NCI-H2081 treated with DMSO at 0.1 percent for 48 hours (cell line): ENCODE results near the gene CDC25B.

Experiments
- DNase-seq: peaks from one replicate; lab custom pipeline; 2025; lab: John Stamatoyannopoulos, UW

The CDC25B gene

DNA sequence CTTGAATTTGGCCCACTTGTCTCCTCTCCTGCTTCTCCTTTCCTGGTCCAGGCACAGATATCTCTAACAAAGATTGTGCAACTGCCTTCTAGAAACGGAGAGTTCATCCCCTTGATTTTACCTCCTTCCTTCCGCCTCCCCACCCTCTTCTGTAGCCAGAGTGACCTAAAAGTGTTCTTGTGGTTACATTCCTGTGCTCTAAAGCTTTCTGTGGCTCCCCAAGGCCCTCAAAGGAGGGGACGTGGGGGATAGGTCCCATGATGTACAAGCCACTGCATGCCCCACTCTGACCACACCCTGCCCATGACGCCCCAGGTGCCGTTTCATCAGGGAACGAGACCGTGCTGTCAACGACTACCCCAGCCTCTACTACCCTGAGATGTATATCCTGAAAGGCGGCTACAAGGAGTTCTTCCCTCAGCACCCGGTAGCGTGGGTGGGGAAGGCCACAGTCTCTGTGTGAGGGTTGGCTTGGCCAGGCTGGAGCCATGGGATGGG is 8.2 kb downstream of the CDC25B start:
- DNase-seq: no peak

DNA sequence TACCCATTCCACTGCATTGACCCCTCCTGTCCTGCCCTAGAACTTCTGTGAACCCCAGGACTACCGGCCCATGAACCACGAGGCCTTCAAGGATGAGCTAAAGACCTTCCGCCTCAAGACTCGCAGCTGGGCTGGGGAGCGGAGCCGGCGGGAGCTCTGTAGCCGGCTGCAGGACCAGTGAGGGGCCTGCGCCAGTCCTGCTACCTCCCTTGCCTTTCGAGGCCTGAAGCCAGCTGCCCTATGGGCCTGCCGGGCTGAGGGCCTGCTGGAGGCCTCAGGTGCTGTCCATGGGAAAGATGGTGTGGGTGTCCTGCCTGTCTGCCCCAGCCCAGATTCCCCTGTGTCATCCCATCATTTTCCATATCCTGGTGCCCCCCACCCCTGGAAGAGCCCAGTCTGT is 8.7 kb downstream of the CDC25B start:
- no peak for DNase-seq

DNA sequence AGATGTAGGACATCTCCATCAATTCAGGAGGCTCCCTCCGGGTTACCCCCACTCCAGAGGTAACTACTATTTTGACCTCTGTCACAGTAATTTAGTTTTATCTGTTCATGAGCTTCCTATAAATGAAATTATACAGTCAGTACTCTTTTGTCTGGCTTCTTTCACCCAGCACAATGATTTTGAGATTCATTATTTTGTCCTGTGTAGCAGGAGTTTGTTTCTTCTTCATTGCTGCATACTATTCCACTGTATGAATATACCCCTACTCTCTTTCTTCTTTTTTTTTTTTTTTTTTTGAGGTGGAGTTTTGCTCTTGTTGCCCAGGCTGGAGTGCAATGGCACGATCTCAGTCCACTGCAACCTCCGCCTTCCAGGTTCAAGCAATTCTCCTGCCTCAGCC is 12.4 kb downstream of the CDC25B start:
- no peak for DNase-seq

- DNase-seq: peak; percentile 82
Measured at GRCh38 chr20:3811467-3812258, 15.6 kb downstream of the CDC25B start.

DNA sequence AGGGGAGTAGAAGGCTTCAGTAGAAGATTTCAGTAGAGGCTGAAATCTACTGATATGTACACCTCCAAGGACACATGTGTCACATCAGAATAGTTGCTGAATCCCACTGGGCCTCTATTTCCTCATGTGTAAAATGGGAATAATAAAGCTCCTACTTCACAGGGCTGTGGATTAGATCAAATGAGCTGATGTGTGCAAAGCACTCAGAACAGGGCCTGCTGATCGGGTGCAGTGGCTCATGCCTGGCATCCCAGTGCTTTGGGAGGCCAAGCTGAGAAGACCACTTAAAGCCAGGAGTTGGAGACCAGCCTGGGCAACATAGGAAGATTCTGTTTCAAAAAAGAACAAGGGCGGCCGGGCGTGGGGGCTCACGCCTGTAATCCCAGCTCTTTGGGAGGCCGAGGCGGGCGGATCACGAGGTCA is 16.2 kb downstream of the CDC25B start:
- no peak for DNase-seq

DNA sequence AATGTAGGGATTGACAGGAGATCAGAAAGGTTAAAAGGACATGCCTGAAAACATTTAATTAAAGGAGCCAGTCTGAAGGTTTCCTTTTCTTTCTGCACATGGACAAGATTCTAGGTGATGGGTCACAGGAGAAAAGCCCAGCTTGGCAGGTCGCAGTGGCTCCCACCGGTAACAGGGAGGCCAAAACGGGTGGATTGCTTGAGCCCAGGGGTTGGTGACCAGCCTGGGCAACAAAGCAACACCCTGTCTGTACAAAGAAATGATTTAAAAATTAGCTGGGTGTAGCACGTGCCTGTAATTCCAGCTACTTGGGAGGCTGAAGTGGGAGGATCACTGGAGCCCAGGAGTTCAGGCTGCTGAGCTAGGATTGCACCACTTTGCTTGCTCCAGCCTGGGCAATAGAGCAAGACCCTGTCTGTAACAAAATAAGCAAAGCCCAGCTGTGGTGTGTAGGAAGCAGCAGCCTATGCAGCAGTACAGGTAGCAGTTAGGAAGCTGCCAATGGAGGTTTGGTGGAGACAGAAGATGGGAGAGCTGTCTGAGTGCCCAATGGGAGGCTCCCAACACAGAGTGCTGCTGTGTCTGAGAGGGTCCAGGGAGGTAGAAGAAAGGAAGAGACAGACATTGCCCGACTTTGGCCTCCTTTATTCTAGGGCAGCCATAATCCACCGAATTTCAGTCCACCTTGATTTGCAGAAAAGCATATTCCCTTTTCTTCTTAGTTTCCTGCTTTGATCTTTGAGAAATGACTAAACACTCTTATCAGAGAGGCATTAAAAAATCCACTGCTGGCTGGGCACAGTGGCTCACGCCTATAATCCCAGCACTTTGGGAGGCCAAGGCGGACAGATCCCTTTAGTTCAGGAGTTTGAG is 17.1 kb downstream of the CDC25B start:
- DNase-seq: no peak

- DNase-seq: no peak
Measured at GRCh38 chr20:3813848-3814581, 17.9 kb downstream of the CDC25B start.

GRCh38 chr20:3814928-3815495 is 18.9 kb downstream of the CDC25B start:
- no peak for DNase-seq

- no peak for DNase-seq
Measured at GRCh38 chr20:3815703-3816315, 19.7 kb downstream of the CDC25B start.

DNA sequence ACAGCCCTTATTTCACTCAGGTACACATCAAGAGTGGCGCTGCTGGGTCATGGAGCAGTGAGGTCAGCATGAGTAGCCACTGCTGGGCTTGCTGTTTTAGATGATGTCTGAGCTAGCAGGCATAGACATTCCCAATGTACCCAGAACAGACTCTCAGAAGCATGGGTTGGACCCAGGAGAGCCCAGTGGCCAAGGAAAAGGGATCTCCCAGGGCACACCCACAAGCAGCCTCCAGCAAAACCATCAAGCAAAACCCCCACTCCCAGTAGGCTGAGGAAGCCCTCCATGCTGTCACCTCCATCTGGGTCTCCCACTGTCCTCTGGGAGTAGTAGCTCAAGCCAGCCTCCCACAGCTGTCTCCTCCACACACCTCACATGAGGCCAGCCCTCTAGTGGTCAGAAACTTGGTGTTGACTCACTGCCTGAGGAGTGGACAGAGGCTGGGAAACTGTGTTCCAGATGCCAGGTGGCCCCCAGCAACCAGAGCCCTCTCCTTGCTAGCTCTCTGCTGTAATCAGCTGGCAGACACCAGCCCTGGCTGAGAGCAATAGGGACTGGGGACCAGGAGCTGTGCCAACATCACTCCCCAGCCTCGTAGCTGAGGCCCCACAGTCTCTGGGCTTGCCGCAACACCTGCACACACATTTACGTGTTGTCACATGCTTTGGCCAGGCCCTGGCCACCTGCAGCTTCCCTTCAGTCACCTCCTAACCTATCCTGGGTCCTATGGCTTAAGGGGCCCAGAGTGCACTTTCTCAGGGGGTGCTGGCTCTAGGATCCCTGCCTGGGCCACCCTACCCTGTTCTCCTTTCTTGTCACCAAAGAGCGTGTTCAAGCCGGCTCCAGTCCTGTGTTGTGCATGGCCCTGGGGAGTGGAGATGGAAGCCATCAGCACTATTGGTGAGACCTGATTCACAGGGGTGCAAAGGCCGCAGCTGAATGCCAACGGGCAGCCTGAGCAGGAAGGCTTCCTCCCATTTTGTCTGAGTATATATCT is 22.3 kb downstream of the CDC25B start:
- no peak for DNase-seq

DNA sequence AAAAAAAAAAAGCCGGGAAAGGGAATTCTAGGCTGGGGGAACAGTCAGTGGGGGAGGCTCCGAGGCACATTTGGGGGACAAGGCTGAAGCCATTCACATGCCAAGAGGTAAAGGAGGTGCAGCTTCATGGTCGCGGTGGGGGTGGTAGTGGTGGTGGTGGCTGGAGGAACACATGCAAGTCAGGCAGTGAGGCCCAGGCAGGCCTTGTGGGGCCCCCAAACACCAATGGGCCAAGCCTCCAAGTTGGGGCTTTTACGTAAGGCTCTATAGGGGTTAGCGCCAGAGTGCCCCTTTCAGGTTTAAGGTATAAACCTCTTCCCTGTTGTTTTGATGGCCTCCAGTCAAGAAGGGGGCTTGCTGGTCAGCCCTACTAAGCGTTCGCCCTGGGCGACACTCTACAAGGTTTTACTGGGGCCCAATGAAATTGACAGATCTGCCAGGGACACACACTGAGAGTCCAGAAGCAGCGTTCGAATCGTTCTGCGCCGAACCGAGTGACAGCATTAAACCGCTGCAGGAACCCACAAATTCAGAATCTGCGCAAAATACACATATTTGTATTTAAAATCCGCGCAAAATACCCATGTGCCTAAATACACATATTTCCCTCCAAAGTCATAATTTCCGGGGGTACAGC is 23.4 kb downstream of the CDC25B start:
- no peak for DNase-seq

DNA sequence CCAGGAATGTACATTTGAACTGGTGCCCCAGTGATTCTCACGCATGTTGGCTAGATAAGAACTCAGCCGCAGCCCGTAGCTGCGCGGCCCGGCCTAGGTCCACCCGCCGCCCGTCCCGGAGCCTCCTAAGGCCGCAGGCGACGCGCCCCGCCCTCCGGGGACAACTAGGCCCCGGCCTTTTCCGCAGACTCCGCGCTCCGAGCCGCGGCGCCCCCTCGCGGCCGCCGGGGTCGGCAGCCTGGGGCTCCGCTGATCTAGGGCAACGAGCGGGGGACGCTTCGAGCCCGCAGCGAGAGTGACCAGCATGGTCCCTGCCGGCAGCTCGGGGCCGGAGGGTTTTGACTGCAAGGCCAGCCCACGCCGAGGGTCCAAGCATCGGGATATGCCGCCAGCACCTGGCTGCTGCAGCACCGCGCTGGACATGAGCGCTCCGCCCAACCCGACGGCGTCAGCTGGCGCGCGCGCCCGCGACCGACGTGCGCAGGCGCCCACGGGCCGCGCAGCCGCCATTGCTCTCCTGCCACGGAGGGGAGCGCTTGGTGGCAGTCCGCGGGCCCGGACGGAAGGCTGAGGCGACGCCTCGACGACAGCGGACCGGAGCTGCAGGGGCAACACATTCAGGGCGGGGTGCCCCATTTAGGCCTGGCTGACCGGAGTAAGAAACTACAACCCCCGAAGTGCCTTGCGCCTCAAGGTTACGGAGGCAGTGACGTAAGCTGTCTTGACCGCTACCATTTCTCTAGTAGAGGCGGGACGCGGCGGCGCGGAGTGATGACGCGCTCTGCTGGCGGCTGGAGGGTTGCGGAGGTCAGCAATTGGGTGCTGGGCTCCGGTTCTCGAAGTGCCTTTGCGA is 24.2 kb downstream of the CDC25B start, which contains the start of gene AP5S1:
AP5S1 (plus strand) TSS at position 500 of the 853 bp plus-strand sequence. CDS start 1,571 bp downstream, outside the sequence.
- peak; percentile 66 for DNase-seq

- DNase-seq: no peak
Measured at GRCh38 chr20:3820901-3821727, 25.0 kb downstream of the CDC25B start.

- no peak for DNase-seq
Measured at GRCh38 chr20:3821996-3822395, 25.9 kb downstream of the CDC25B start.

GRCh38 chr20:3823881-3824280 is 27.8 kb downstream of the CDC25B start:
- no peak for DNase-seq

DNA sequence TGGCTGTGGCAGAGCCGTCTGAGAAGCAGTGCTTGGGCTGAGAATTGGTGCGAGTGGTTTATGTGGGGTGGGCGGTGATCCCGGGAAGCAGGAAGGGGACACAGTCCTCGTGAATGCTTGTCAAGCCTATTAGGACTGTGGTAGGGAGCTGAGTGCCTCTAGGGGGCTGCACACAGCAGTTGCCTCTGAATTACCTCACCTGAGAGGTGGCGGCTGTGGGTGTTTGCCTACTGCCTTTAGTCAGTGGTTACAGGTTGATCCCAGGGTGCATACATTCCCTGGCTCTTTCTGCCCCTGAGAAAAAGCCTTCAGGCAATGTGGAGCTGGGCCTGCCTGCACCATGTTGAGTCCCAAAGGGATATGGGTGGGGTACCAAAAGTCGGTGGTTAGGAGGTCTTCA is 29.4 kb downstream of the CDC25B start:
- no peak for DNase-seq

GRCh38 chr20:3826420-3826819 is 30.3 kb downstream of the CDC25B start:
- no peak for DNase-seq

DNA sequence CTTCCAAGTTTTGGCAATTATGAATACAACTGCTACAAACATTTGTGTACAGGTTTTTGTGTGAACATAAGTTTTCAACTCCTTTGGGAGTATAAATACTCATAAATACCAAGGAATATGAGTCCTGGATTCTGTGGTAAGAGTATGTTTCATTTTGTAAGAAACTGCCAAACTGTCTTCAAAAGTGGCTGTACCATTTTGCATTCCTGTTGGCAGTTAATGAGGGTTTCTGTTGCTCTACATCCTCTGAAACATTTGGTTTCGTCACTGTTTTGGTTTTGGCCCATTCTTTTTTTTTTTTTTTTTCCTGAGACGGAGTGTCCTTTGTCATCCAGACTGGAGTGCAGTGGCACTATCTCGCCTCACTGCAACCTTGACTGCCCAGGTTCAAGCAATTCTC is 32.7 kb downstream of the CDC25B start:
- DNase-seq: no peak
